ENCODE measurements around the gene DNAH6.

GRCh38 chr2:84832772-84833461, 316.6 kb downstream of the DNAH6 start:
- TF ChIP-seq CTCF (IDR thresholded peaks at IDR 0.05; ENCODE audit: low read length) = no peak
- TF ChIP-seq EZH2 (IDR thresholded peaks at IDR 0.05; ENCODE audit: borderline replicate concordance, low read length) = no peak
